Thyroid gland (tissue), 4 donors: ENCODE measurements around the gene NPAS2.

Experiments
- CTCF ChIP-seq, 6 experiments: fragments of 200-600 bp in 3 of 6; fragments of 450-650 bp in 3 of 6; sonication (generic) in 3 of 6; IDR thresholded peaks; one replicate each; pipeline ENCODE4 v1.5.1; 2016 to 2019; ENCODE audit warnings: antibody characterized with exemption in 6 of 6, mild to moderate bottlenecking in 2 of 6, inconsistent platforms in 1 of 6, moderate library complexity in 1 of 6
- POLR2A ChIP-seq, 2 donors: fragments of 450-650 bp; IDR thresholded peaks; one replicate each; pipeline ENCODE4 v1.6.1; 2017; ENCODE audit warnings: antibody characterized with exemption in 2 of 2, mild to moderate bottlenecking in 2 of 2, moderate library complexity in 1 of 2

GRCh38 chr2:100865816-100866460 is 46.0 kb downstream of the NPAS2 start:
- no peak for TF ChIP-seq POLR2A (IDR thresholded peaks at IDR 0.05)
- TF ChIP-seq CTCF (IDR thresholded peaks at IDR 0.05): no peak
